Psoas muscle (tissue), 8 donors: ENCODE data around the gene CFAP298. TPM values are rescaled to one million over a fixed set of nuclear protein-coding genes. Genes with fewer than 3 reads are reported as not detected.
A peak's percentile ranks its signal among the peaks of the same experiment; 100 is the strongest.

Source experiments
- ATAC-seq, 4 donors: fragments of 200-7000 bp; cut with Tn5 transposase; one replicate each; pipeline ENCODE4 v1.9.1; 2020; ENCODE audit warnings: moderate library complexity in 3 of 4, mild to moderate bottlenecking in 2 of 4
- DNase-seq, 2 donors: peaks; one replicate each; pipeline ENCODE4 v3.0.0-alpha.2; 2020
- H3K27ac ChIP-seq: fragments of 200-600 bp; one replicate; pipeline ENCODE4 v1.8.0; 2022
- H3K27me3 ChIP-seq, 3 donors: fragments of 200-600 bp in 1 of 3; one replicate each; pipeline versions ENCODE4 v1.6.1 to v1.8.0; 2013 to 2022; ENCODE audit warnings: low read length in 2 of 3, mild to moderate bottlenecking in 2 of 3, moderate library complexity in 1 of 3; ENCODE audit not compliant: insufficient read depth in 3 of 3
- H3K36me3 ChIP-seq, 2 donors: fragments of 200-600 bp in 1 of 2; one replicate each; pipeline versions ENCODE4 v1.6.1 to v1.8.0; 2013 to 2022; ENCODE audit warnings: low read depth in 1 of 2, mild to moderate bottlenecking in 1 of 2, moderate library complexity in 1 of 2; ENCODE audit not compliant: insufficient read depth in 1 of 2
- H3K4me1 ChIP-seq: fragments of 200-600 bp; one replicate; pipeline ENCODE4 v1.8.0; 2022
- H3K4me3 ChIP-seq: fragments of 200-600 bp; one replicate; pipeline ENCODE4 v1.8.0; 2022; ENCODE audit warnings: mild to moderate bottlenecking
- H3K9me3 ChIP-seq: fragments of 200-600 bp; one replicate; pipeline ENCODE4 v1.8.0; 2022
- WGBS, 3 donors: extraction: QIAGEN DNeasy Blood & Tissue Kit; methylation state at CpG; one replicate each; pipeline versions ENCODE4 v1.1.6 to v1.1.7; 2013; 5-methylcytosine and 5-hydroxymethylcytosine counted together
- intact Hi-C, 2 donors: fragments of 100-400 bp; cut with DNase I; formaldehyde crosslinking; loops; one replicate each; pipeline versions ENCODE4 v1.11.0 to v1.14.2; 2022
- polyA plus RNA-seq, 3 donors: library from polyadenylated mRNA; stranded (reverse); fragments of 200-250 nt; gene quantifications; one replicate each; pipeline ENCODE4 v1.2.3, GENCODE V29; 2013
- total RNA-seq, 4 donors: library from RNA; stranded (reverse); fragmentation: NEBNext Ultra II Directional in 2 of 4; extraction: Animal tissue kit (Norgen Biotek cat#: 25700) in 2 of 4; gene quantifications; one replicate each; pipeline versions ENCODE4 v1.2.1 to v1.2.4, GENCODE V29; 2021 to 2023
- TF ChIP-seq, protein P1 (sequence below): fragments of 200-600 bp; IDR thresholded peaks from one replicate; pipeline ENCODE4 v1.8.0; 2022; ENCODE audit warnings: antibody characterized with exemption
- donor health status: healthy with polysubstance abuse.
- donor health status: DM: no; HTN: no; CAD: no; lungs with moderate emphysema.
- donor health status: Bipolar disorder and iron deficiency.
- donor health status: healthy.
- donor health status: DM: yes; HTN: yes; CAD: no.
- donor health status: DM: no; HTN: no; CAD: no.
- donor health status: DM: no; HTN: no; CAD: no.
- donor health status: DM: yes; HTN: yes; CAD: no.

Gene CFAP298
- total and polyA plus RNA-seq, 7 donors: 24.6 to 64.8 (median 31.6) TPM

DNA sequence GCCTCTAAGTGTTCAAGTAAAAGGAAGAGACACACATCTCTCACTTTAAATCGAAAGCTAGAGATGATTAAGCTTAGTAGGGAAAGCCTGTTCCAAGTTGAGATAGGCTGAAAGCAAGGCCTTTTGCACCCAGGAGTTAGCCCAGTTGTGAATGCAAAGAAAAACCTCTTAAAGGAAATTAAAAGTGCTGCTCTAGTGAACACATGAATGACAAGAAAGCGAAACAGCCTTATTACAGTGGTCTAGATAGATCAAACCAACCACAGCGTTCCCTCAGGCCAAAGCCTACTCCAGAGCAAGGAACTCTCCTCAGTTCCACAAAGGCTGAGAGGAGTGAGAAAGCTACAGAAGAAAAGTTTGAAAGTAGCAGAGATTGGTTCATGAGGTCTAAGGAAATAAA is 41.7 kb downstream of the CFAP298 start:
- H3K36me3 ChIP-seq: no peaks in the 10 kb centered on the region
- no peaks in the 10 kb centered on the region for H3K27me3 ChIP-seq
- peaks cover 7% of the 10 kb centered on the region for H3K4me1 ChIP-seq
- no peak overlapping the region for H3K27ac ChIP-seq
- TF ChIP-seq, protein P1, sequence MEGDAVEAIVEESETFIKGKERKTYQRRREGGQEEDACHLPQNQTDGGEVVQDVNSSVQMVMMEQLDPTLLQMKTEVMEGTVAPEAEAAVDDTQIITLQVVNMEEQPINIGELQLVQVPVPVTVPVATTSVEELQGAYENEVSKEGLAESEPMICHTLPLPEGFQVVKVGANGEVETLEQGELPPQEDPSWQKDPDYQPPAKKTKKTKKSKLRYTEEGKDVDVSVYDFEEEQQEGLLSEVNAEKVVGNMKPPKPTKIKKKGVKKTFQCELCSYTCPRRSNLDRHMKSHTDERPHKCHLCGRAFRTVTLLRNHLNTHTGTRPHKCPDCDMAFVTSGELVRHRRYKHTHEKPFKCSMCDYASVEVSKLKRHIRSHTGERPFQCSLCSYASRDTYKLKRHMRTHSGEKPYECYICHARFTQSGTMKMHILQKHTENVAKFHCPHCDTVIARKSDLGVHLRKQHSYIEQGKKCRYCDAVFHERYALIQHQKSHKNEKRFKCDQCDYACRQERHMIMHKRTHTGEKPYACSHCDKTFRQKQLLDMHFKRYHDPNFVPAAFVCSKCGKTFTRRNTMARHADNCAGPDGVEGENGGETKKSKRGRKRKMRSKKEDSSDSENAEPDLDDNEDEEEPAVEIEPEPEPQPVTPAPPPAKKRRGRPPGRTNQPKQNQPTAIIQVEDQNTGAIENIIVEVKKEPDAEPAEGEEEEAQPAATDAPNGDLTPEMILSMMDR: no peak
- H3K4me3 ChIP-seq: no peak overlapping the region
- 96 to 98% (median 97%) methylated on average over 3 of the region's 3 CpGs for WGBS, 3 donors
- no peaks in the 10 kb centered on the region for H3K9me3 ChIP-seq
- intact Hi-C loops: no loop called here
- ATAC-seq: no peak
- DNase-seq: no peak

DNA sequence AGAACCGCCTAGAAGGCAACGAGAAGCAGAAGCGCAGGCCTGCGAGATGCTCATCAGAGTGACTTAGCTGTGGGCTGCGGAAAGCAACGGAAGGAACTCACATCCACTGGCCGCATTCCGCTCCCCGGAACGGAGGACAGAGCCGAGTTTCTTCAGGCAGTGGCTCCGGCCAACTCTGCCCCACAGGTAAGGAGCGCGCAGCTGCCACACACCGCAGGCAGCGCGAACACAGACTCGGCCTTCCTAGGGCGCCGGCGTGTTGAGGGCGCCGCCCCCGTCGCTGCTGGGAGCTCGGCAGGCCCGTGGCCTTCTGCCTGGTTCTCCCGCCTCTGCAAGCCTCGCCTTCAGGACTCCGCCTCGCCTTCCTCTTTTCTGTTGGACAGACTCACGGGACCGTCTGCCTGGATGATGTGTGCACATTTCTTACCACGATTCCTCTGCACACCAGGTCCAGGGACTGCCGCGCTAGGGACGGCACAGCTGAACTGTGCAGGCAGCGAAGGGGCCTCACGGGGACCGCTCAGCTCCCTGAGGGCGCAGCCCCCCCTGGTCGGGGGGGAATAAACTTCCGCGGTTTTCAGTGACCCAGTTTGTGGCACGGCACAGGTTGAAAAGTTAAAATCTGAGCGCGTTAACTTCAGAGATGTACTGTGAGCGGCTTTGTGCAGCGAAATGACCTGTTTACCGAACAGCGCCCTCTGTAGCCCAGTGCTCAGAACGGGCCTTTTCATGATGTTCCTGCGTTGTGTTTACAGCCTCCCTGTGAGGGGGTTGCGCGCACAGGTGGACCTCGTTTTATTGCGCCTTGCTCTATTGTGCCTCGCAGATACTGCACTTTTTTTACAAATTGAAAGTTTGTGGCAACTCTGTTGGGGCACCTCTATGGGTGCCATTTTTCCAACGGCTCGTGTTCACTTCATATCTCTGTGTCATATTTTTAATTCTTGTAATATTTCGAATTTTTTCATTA is 42.6 kb downstream of the CFAP298 start:
- DNase-seq (peak; percentile 69 to 78), ATAC-seq (peak; percentile 72 to 97 (median 86))
- Histone ChIP-seq H3K4me1 (peaks cover 7% of the 10 kb centered on the region), H3K36me3 (no peaks in the 10 kb centered on the region), H3K4me3 (peak overlapping the region; percentile 73), H3K27ac (peak overlapping the region; percentile 63), H3K27me3 (no peaks in the 10 kb centered on the region), H3K9me3 (no peaks in the 10 kb centered on the region)
- TF ChIP-seq, protein P1: peak; percentile 74
- intact Hi-C loops: loop anchor here (2.0 to 5.0 kb wide), 2 partner anchors 159 to 167 kb away; no protein-coding TSS in a partner anchor
- 6 to 9% (median 7%) methylated on average over 52 to 61 of the region's 61 CpGs for WGBS, 3 donors

DNA sequence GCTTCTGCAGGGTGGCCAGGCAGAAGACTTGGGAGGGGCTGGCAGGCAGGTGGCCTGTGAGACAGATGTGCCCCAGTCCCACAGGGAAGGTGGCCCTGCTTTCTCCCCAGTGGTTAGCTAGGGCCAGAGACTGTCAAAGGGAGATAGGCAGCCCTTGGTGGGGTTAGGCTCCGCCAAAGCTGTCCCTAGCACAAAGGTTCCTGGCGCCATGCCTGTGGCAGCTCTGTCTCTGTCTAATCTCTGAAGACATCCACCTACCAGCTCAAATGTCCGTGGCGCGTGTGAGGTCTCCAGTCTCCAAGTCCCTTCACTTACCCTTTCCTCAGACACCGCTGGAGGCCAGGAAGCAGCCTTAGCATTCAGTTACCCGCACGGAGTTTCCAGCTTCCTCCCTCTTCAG is 44.6 kb downstream of the CFAP298 start:
- WGBS, 3 donors: 93 to 96% (median 94%) methylated on average over 8 of the region's 8 CpGs
- TF ChIP-seq, protein P1: no peak
- DNase-seq: no peak
- Histone ChIP-seq H3K27me3 (no peaks in the 10 kb centered on the region), H3K27ac (no peak overlapping the region), H3K4me3 (no peak overlapping the region), H3K9me3 (no peaks in the 10 kb centered on the region), H3K36me3 (no peaks in the 10 kb centered on the region), H3K4me1 (peaks cover 7% of the 10 kb centered on the region)
- intact Hi-C loops: loop anchor here (2.0 to 5.0 kb wide), 2 partner anchors 157 to 165 kb away; no protein-coding TSS in a partner anchor
- ATAC-seq: no peak

DNA sequence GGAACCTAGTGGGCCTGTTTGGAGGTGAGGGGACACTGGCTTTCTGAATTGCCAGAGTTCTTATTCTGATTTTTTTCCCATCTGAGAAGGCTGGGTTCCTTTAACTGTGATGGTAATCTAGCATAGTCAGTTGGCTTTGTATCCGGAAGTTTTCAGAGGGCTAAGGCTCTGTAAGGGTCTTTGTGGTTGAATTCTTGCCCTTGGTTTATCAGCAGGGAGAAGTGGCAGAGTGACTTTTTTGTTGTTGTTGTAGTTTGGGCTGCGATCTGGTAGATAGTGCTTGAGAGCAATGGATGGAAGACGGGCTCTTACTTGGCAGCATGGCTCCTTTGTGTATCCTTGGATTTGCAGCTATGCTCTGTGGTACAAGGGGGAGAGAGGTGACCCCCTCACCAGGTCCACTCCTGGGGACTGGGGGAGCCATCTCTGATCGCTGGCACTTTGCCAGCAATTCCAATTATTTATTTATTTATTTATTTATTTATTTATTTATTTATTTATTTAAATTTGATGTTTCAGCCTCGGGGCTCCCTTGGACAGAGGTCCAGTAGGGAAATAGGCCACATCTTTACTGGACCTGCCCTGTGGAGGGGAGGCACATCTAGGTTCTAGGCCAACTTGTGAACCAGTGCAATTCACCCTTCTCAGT is 45.3 kb downstream of the CFAP298 start:
- H3K36me3 ChIP-seq: no peaks in the 10 kb centered on the region
- intact Hi-C loops: loop anchor here in 1 of 2 donors (5.0 kb wide), 1 partner anchor 165 kb away; no protein-coding TSS in a partner anchor
- peaks cover 7% of the 10 kb centered on the region for H3K4me1 ChIP-seq
- H3K27me3 ChIP-seq: no peaks in the 10 kb centered on the region
- H3K27ac ChIP-seq: no peak overlapping the region
- TF ChIP-seq, protein P1: no peak
- ATAC-seq: no peak
- DNase-seq: no peak
- no peaks in the 10 kb centered on the region for H3K9me3 ChIP-seq
- WGBS, 3 donors: 80 to 87% (median 83%) methylated on average over 5 of the region's 5 CpGs
- H3K4me3 ChIP-seq: no peak overlapping the region
